NT2/D1 (cell line): ENCODE measurements around the gene TGM5.

Source experiments
- SUZ12 ChIP-seq: IDR thresholded peaks from 2 replicates; pipeline ENCODE4 v1.6.1; 2011; ENCODE audit not compliant: insufficient read length, insufficient read depth; ENCODE audit errors: extremely low read depth
- ZNF274 ChIP-seq: IDR thresholded peaks from 2 replicates; pipeline ENCODE4 v1.6.1; 2011; ENCODE audit warnings: mild to moderate bottlenecking, low read depth, low read length

DNA sequence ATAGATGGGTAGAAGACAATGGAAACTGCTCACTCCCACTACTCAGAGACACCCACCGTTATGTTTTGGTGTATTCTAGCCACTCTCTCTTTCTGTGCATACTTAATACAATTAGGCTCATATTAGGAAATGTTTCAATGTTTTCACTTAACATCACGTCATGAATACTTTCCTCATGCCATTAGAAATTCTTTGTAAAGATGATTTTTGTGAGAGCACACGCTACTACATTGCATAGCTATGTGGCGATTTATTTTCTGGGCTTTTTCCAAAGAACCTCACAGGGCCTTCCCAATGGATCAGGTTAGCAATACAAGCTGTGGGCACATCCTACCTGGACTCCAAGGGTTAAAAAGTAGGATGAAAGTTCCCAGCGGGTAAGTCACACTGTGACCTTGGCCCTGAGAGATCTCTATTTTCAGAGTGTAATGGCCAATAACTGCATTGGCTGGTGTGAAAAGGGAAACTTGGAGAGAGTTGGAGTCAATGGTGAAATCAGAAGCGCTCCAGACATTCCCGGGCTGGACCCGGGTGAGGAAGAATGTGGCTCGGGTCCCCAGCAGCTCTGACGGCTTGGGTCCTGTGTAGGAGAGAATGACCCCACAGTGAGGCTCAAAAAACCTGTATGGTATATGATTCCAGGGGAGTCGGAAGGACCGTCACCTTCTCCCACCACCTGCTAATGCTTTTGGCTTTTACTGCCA is 25.8 kb upstream of the TGM5 start:
- TF ChIP-seq ZNF274 = no peak
- TF ChIP-seq SUZ12 = no peak
